Transverse colon (tissue), 4 donors: Measurements from ENCODE around the gene CEL.

Experiments used
- CTCF ChIP-seq, 5 experiments: fragments of 200-600 bp in 3 of 5; fragments of 450-650 bp in 2 of 5; sonication (generic) in 3 of 5; IDR thresholded peaks; 1 replicate in 2 of 5; 2 replicates in 3 of 5; pipeline ENCODE4 v1.5.1; 2016 to 2017; ENCODE audit warnings: antibody characterized with exemption in 5 of 5, inconsistent platforms in 3 of 5, mild to moderate bottlenecking in 2 of 5, moderate library complexity in 1 of 5
- EP300 ChIP-seq: sonication (generic); formaldehyde crosslinking; IDR thresholded peaks from one replicate; pipeline ENCODE4 v1.6.1; 2017; ENCODE audit warnings: antibody characterized with exemption, low read depth
- POLR2A ChIP-seq: fragments of 450-650 bp; IDR thresholded peaks from one replicate; pipeline ENCODE4 v1.6.1; 2016; ENCODE audit warnings: antibody characterized with exemption, mild to moderate bottlenecking, moderate library complexity
- POLR2AphosphoS5 ChIP-seq, 3 donors: sonication (generic); formaldehyde crosslinking; IDR thresholded peaks; one replicate each; pipeline ENCODE4 v1.6.1; 2016; ENCODE audit warnings: antibody characterized with exemption in 3 of 3

- TF ChIP-seq CTCF (IDR thresholded peaks at IDR 0.05) (no peak), POLR2A (no peak), POLR2AphosphoS5 (IDR thresholded peaks at IDR 0.05) (no peak), EP300 (no peak)
Measured at GRCh38 chr9:133115604-133116345, 54.0 kb downstream of the CEL start.
